Thymus (tissue), 11 donors: ENCODE results near the gene OLIG2. TPM values are rescaled to one million over a fixed set of nuclear protein-coding genes. Genes with fewer than 3 reads are reported as not detected.

Source experiments
- DNase-seq, 9 donors: peaks; one replicate each; pipeline ENCODE4 v3.0.0-alpha.2; 2013; ENCODE audit warnings: low spot score in 9 of 9, low read depth in 6 of 9, missing footprints in 1 of 9
- H3K27ac ChIP-seq, 2 donors: one replicate each; pipeline ENCODE4 v1.5.1; 2013; ENCODE audit warnings: control low read depth in 1 of 2, low read depth in 1 of 2, low read length in 1 of 2, mild to moderate bottlenecking in 1 of 2, moderate library complexity in 1 of 2
- H3K27me3 ChIP-seq, 2 donors: one replicate each; pipeline ENCODE4 v1.5.1; 2013; ENCODE audit warnings: low read length in 1 of 2; ENCODE audit not compliant: control insufficient read depth in 2 of 2, insufficient read depth in 1 of 2
- H3K36me3 ChIP-seq, 2 donors: one replicate each; pipeline ENCODE4 v1.5.1; 2013; ENCODE audit warnings: low read length in 1 of 2, mild to moderate bottlenecking in 1 of 2, moderate library complexity in 1 of 2; ENCODE audit not compliant: control insufficient read depth in 2 of 2, insufficient read depth in 2 of 2
- H3K4me1 ChIP-seq, 2 donors: one replicate each; pipeline ENCODE4 v1.5.1; 2013; ENCODE audit warnings: low read length in 2 of 2; ENCODE audit not compliant: control insufficient read depth in 2 of 2, insufficient read depth in 2 of 2
- H3K4me3 ChIP-seq, 2 donors: one replicate each; pipeline ENCODE4 v1.5.1; 2013; ENCODE audit warnings: low read length in 2 of 2, control low read depth in 1 of 2, mild to moderate bottlenecking in 1 of 2
- H3K9me3 ChIP-seq, 2 donors: one replicate each; pipeline ENCODE4 v1.5.1; 2013; ENCODE audit warnings: low read length in 1 of 2, mild to moderate bottlenecking in 1 of 2; ENCODE audit not compliant: control insufficient read depth in 2 of 2, insufficient read depth in 1 of 2
- WGBS: extraction: QIAGEN DNeasy Blood & Tissue Kit; methylation state at CpG from one replicate; pipeline ENCODE4 v1.1.7; 2013; 5-methylcytosine and 5-hydroxymethylcytosine counted together
- polyA plus RNA-seq: library from polyadenylated mRNA; stranded (reverse); fragments of 200-250 nt; gene quantifications from one replicate; pipeline ENCODE4 v1.2.3, GENCODE V29; 2013
- total RNA-seq: library from RNA; stranded (reverse); fragments of 120-200 nt; gene quantifications from one replicate; pipeline ENCODE4 v1.2.4, GENCODE V29; 2013
- donor health status: healthy.

OLIG2 gene
- total and polyA plus RNA-seq, 2 donors: 0.02 to 0.05 TPM

- no peak for DNase-seq
- H3K4me1 ChIP-seq: no peaks in the 10 kb centered on the region
- no peak overlapping the region for H3K4me3 ChIP-seq
- no peaks in the 10 kb centered on the region for H3K36me3 ChIP-seq
- peaks cover 33 to 61% of the 10 kb centered on the region in 2 donors for H3K27me3 ChIP-seq
- WGBS: 87% methylated on average over 1 of the region's 1 CpG
- H3K27ac ChIP-seq: no peak overlapping the region
- H3K9me3 ChIP-seq: no peaks in the 10 kb centered on the region
These were observed 9.4 kb downstream of the OLIG2 start for GRCh38 chr21:33035147-33035546.

GRCh38 chr21:33036430-33037162 is 10.9 kb downstream of the OLIG2 start:
- Histone ChIP-seq H3K9me3 (no peaks in the 10 kb centered on the region), H3K27me3 (peaks cover 21 to 51% of the 10 kb centered on the region in 2 donors), H3K27ac (no peak overlapping the region), H3K4me3 (no peak overlapping the region), H3K36me3 (no peaks in the 10 kb centered on the region), H3K4me1 (no peaks in the 10 kb centered on the region)
- DNase-seq: no peak
- WGBS: 13% methylated on average over 11 of the region's 11 CpGs

GRCh38 chr21:33037501-33037900 is 11.8 kb downstream of the OLIG2 start:
- 93% methylated on average over 3 of the region's 3 CpGs for WGBS
- Histone ChIP-seq H3K36me3 (no peaks in the 10 kb centered on the region), H3K27me3 (peaks cover 12 to 46% of the 10 kb centered on the region in 2 donors), H3K4me3 (no peak overlapping the region), H3K27ac (no peak overlapping the region), H3K9me3 (no peaks in the 10 kb centered on the region), H3K4me1 (no peaks in the 10 kb centered on the region)
- no peak for DNase-seq

GRCh38 chr21:33039536-33039935 is 13.8 kb downstream of the OLIG2 start:
- no peaks in the 10 kb centered on the region for H3K4me1 ChIP-seq
- no peak overlapping the region for H3K27ac ChIP-seq
- 96% methylated on average over 7 of the region's 7 CpGs for WGBS
- DNase-seq: no peak
- no peaks in the 10 kb centered on the region for H3K36me3 ChIP-seq
- peaks cover 0 to 26% of the 10 kb centered on the region in 2 donors for H3K27me3 ChIP-seq
- no peak overlapping the region for H3K4me3 ChIP-seq
- no peaks in the 10 kb centered on the region for H3K9me3 ChIP-seq

- no peak overlapping the region for H3K4me3 ChIP-seq
- peaks cover 0 to 19% of the 10 kb centered on the region in 2 donors for H3K27me3 ChIP-seq
- no peaks in the 10 kb centered on the region for H3K9me3 ChIP-seq
- no peak overlapping the region for H3K27ac ChIP-seq
- H3K4me1 ChIP-seq: no peaks in the 10 kb centered on the region
- no peak for DNase-seq
- H3K36me3 ChIP-seq: no peaks in the 10 kb centered on the region
- 98% methylated on average over 3 of the region's 3 CpGs for WGBS
These were observed 14.5 kb downstream of the OLIG2 start for GRCh38 chr21:33040215-33040614.

GRCh38 chr21:33041981-33042380 is 16.2 kb downstream of the OLIG2 start:
- Histone ChIP-seq H3K27me3 (peaks cover 0 to 9% of the 10 kb centered on the region in 2 donors), H3K9me3 (no peaks in the 10 kb centered on the region), H3K36me3 (no peaks in the 10 kb centered on the region), H3K27ac (no peak overlapping the region), H3K4me1 (no peaks in the 10 kb centered on the region), H3K4me3 (no peak overlapping the region)
- no peak for DNase-seq
- 72% methylated on average over 2 of the region's 2 CpGs for WGBS

- peaks cover 0 to 11% of the 10 kb centered on the region in 2 donors for H3K27me3 ChIP-seq
- H3K9me3 ChIP-seq: no peaks in the 10 kb centered on the region
- H3K4me3 ChIP-seq: no peak overlapping the region
- no peaks in the 10 kb centered on the region for H3K36me3 ChIP-seq
- DNase-seq: no peak
- H3K27ac ChIP-seq: no peak overlapping the region
- 95% methylated on average over 4 of the region's 4 CpGs for WGBS
- H3K4me1 ChIP-seq: no peaks in the 10 kb centered on the region
These were observed 17.1 kb downstream of the OLIG2 start for GRCh38 chr21:33042812-33043211.

- Histone ChIP-seq H3K36me3 (no peaks in the 10 kb centered on the region), H3K4me1 (no peaks in the 10 kb centered on the region), H3K4me3 (no peak overlapping the region), H3K27me3 (peaks cover 0 to 12% of the 10 kb centered on the region in 2 donors), H3K9me3 (no peaks in the 10 kb centered on the region), H3K27ac (no peak overlapping the region)
- 95% methylated on average over 8 of the region's 8 CpGs for WGBS
- DNase-seq: no peak
These were observed 20.7 kb downstream of the OLIG2 start for GRCh38 chr21:33046455-33046854.

GRCh38 chr21:33047231-33047630 is 21.5 kb downstream of the OLIG2 start:
- 94% methylated on average over 5 of the region's 5 CpGs for WGBS
- H3K4me3 ChIP-seq: no peak overlapping the region
- peaks cover 0 to 11% of the 10 kb centered on the region in 2 donors for H3K27me3 ChIP-seq
- H3K27ac ChIP-seq: no peak overlapping the region
- no peak for DNase-seq
- no peaks in the 10 kb centered on the region for H3K9me3 ChIP-seq
- no peaks in the 10 kb centered on the region for H3K36me3 ChIP-seq
- no peaks in the 10 kb centered on the region for H3K4me1 ChIP-seq
